CD4-positive, alpha-beta T cell (primary cell): ENCODE results near the gene EFCAB8. TPM values are rescaled to one million over a fixed set of nuclear protein-coding genes. Genes with fewer than 3 reads are reported as not detected.

Experiments used
- ATAC-seq: fragments of 200-7000 bp; cut with Tn5 transposase; one replicate; pipeline ENCODE4 v1.10.0; 2022; ENCODE audit warnings: mild to moderate bottlenecking; ENCODE audit not compliant: poor library complexity
- CTCF ChIA-PET: fragments of 350-600 bp; sonication (Branson Sonifier 250); formaldehyde crosslinking; loops from one replicate; lab custom pipeline; 2021; ENCODE audit warnings: antibody characterized with exemption, inconsistent platforms; lab: Charles Lee
- POLR2A ChIA-PET: fragments of 350-600 bp; sonication (Branson Sonifier 250); formaldehyde crosslinking; loops from one replicate; lab custom pipeline; 2021; ENCODE audit warnings: antibody characterized with exemption, inconsistent platforms; lab: Charles Lee
- DNase-seq, 14 experiments: peaks; one replicate each; pipeline ENCODE4 v3.0.0-alpha.2; 2013 to 2020; ENCODE audit warnings: mixed read lengths in 2 of 14
- H3K27ac ChIP-seq, 2 donors: one replicate each; pipeline versions ENCODE4 v1.5.1 to v1.7.0; 2013; ENCODE audit warnings: low read length in 2 of 2, low read depth in 1 of 2, mild to moderate bottlenecking in 1 of 2
- H3K27me3 ChIP-seq, 2 experiments: 1 replicate in 1 of 2; 2 replicates in 1 of 2; pipeline versions ENCODE4 v1.6.1 to v1.7.0; 2013; ENCODE audit warnings: low read length in 2 of 2, control low read depth in 1 of 2, mild to moderate bottlenecking in 1 of 2, moderate library complexity in 1 of 2; ENCODE audit not compliant: insufficient read depth in 2 of 2, control insufficient read depth in 1 of 2
- H3K36me3 ChIP-seq: one replicate; pipeline ENCODE4 v1.6.1; 2013; ENCODE audit warnings: low read length, control low read depth; ENCODE audit not compliant: insufficient read depth
- H3K4me1 ChIP-seq: one replicate; pipeline ENCODE4 v1.6.1; 2013; ENCODE audit warnings: low read length, control low read depth; ENCODE audit not compliant: insufficient read depth
- H3K4me3 ChIP-seq: one replicate; pipeline ENCODE4 v1.5.1; 2013; ENCODE audit warnings: mild to moderate bottlenecking, low read length, moderate library complexity
- H3K9me3 ChIP-seq, 2 experiments: 1 replicate in 1 of 2; 2 replicates in 1 of 2; pipeline versions ENCODE4 v1.6.1 to v1.7.0; 2013; ENCODE audit warnings: low read length in 2 of 2, mild to moderate bottlenecking in 2 of 2, control low read depth in 1 of 2, moderate library complexity in 1 of 2; ENCODE audit not compliant: control insufficient read depth in 1 of 2, insufficient read depth in 1 of 2
- H3K27ac Mint-ChIP-seq: one replicate; pipeline ENCODE4 v1.8.0; 2020; ENCODE audit warnings: mixed read lengths
- H3K27me3 Mint-ChIP-seq: one replicate; pipeline ENCODE4 v1.8.0; 2021; ENCODE audit warnings: mixed read lengths
- H3K36me3 Mint-ChIP-seq: one replicate; pipeline ENCODE4 v1.8.0; 2021; ENCODE audit warnings: low read depth, mixed read lengths
- H3K4me1 Mint-ChIP-seq: one replicate; pipeline ENCODE4 v1.8.0; 2021; ENCODE audit warnings: low read depth, mixed read lengths
- H3K4me3 Mint-ChIP-seq: one replicate; pipeline ENCODE4 v1.8.0; 2020; ENCODE audit warnings: mild to moderate bottlenecking, mixed read lengths
- H3K9me3 Mint-ChIP-seq: one replicate; pipeline ENCODE4 v1.8.0; 2020; ENCODE audit warnings: mixed read lengths
- intact Hi-C, 2 experiments: fragments of 100-400 bp; cut with DNase I in 1 of 2; cut with micrococcal nuclease in 1 of 2; formaldehyde crosslinking; loops; one replicate each; pipeline versions ENCODE4 v1.15.1 to v1.9.0; 2023 to 2025; cut with DNase I, micrococcal nuclease
- total RNA-seq, 174 experiments: library from RNA in 2 of 174; stranded (reverse) in 2 of 174; gene quantifications; one replicate each; pipeline ENCODE4 v1.2.3 and lab custom pipeline; 2021 to 2026
- TF ChIP-seq, protein P1 (sequence below): fragments of 200-600 bp; IDR thresholded peaks from one replicate; pipeline ENCODE4 v1.8.0; 2022; ENCODE audit warnings: antibody characterized with exemption, mild to moderate bottlenecking

The EFCAB8 gene
- total RNA-seq, 2 experiments from 2014 or later: 0.81 to 2.5 TPM

- peak overlapping the region; percentile 72 for H3K27ac Mint-ChIP-seq
- TF ChIP-seq, protein P1, sequence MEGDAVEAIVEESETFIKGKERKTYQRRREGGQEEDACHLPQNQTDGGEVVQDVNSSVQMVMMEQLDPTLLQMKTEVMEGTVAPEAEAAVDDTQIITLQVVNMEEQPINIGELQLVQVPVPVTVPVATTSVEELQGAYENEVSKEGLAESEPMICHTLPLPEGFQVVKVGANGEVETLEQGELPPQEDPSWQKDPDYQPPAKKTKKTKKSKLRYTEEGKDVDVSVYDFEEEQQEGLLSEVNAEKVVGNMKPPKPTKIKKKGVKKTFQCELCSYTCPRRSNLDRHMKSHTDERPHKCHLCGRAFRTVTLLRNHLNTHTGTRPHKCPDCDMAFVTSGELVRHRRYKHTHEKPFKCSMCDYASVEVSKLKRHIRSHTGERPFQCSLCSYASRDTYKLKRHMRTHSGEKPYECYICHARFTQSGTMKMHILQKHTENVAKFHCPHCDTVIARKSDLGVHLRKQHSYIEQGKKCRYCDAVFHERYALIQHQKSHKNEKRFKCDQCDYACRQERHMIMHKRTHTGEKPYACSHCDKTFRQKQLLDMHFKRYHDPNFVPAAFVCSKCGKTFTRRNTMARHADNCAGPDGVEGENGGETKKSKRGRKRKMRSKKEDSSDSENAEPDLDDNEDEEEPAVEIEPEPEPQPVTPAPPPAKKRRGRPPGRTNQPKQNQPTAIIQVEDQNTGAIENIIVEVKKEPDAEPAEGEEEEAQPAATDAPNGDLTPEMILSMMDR: no peak
- ChIA-PET CTCF (interaction anchor here (2.6 kb wide), 1 partner anchor 49 kb away, joined by 5 read pairs; no protein-coding TSS in a partner anchor), POLR2A (no interaction called here)
- Histone ChIP-seq H3K27me3 (no peaks in the 10 kb centered on the region), H3K4me3 (no peak overlapping the region), H3K27ac (no peak overlapping the region), H3K4me1 (peaks cover 22% of the 10 kb centered on the region), H3K36me3 (peaks cover 78% of the 10 kb centered on the region), H3K9me3 (no peaks in the 10 kb centered on the region)
- peaks cover 94% of the 10 kb centered on the region for H3K36me3 Mint-ChIP-seq
- DNase-seq (no peak), ATAC-seq (no peak)
- H3K4me3 Mint-ChIP-seq: no peak overlapping the region
- intact Hi-C loops: no loop called here
- H3K27me3 Mint-ChIP-seq: no peaks in the 10 kb centered on the region
- H3K4me1 Mint-ChIP-seq: peaks cover 66% of the 10 kb centered on the region
- no peaks in the 10 kb centered on the region for H3K9me3 Mint-ChIP-seq
Measured at GRCh38 chr20:32839227-32839981, 19.3 kb upstream of the EFCAB8 start.

- TF ChIP-seq, protein P1: no peak
- Histone ChIP-seq H3K4me1 (peaks cover 22% of the 10 kb centered on the region), H3K27ac (no peak overlapping the region), H3K27me3 (no peaks in the 10 kb centered on the region), H3K4me3 (no peak overlapping the region), H3K36me3 (peaks cover 80% of the 10 kb centered on the region), H3K9me3 (no peaks in the 10 kb centered on the region)
- H3K27ac Mint-ChIP-seq: no peak overlapping the region
- intact Hi-C loops: no loop called here
- H3K36me3 Mint-ChIP-seq: peaks cover 95% of the 10 kb centered on the region
- POLR2A ChIA-PET: no interaction called here
- no peak overlapping the region for H3K4me3 Mint-ChIP-seq
- H3K27me3 Mint-ChIP-seq: no peaks in the 10 kb centered on the region
- CTCF ChIA-PET: no interaction called here
- no peak for DNase-seq
- ATAC-seq: no peak
- H3K9me3 Mint-ChIP-seq: no peaks in the 10 kb centered on the region
- H3K4me1 Mint-ChIP-seq: peaks cover 66% of the 10 kb centered on the region
Measured at GRCh38 chr20:32839982-32840285, 18.8 kb upstream of the EFCAB8 start.

DNA sequence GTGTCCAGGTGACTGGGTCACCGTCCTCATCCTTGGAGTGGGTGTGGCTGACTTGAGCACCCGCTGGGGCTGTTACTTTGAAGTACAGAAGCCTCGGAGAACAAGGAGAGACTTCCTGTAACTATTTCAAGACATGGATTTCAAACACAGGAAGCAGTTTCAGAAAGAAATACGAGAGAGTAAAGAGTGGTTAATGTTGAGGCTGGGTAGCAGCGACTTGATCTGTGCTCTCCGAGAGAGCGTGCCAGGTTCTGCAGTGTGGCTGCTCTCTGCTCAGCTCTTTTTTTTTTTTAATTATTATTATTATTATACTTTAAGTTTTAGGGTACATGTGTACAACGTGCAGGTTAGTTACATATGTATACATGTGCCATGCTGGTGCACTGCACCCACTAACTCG lies 17.5 kb upstream of the EFCAB8 start:
- Histone ChIP-seq H3K36me3 (peaks cover 85% of the 10 kb centered on the region), H3K4me1 (peaks cover 25% of the 10 kb centered on the region), H3K27ac (peak overlapping the region in 1 of 2 donors; percentile 16), H3K4me3 (no peak overlapping the region), H3K9me3 (no peaks in the 10 kb centered on the region), H3K27me3 (no peaks in the 10 kb centered on the region)
- Mint-ChIP-seq H3K27me3 (no peaks in the 10 kb centered on the region), H3K4me3 (no peak overlapping the region), H3K4me1 (peaks cover 75% of the 10 kb centered on the region), H3K27ac (peak overlapping the region; percentile 87), H3K9me3 (no peaks in the 10 kb centered on the region), H3K36me3 (peaks cover 98% of the 10 kb centered on the region)
- CTCF ChIA-PET: no interaction called here
- intact Hi-C loops: no loop called here
- POLR2A ChIA-PET: no interaction called here
- TF ChIP-seq, protein P1: no peak
- ATAC-seq: peak; percentile 54
- DNase-seq: no peak
